ENCODE measurements around the gene CRYL1. TPM values are rescaled to one million over a fixed set of nuclear protein-coding genes. Genes with fewer than 3 reads are reported as not detected.

Gene CRYL1
- total RNA-seq, 1 experiment from 2014 or later, result 13.4 TPM

DNA sequence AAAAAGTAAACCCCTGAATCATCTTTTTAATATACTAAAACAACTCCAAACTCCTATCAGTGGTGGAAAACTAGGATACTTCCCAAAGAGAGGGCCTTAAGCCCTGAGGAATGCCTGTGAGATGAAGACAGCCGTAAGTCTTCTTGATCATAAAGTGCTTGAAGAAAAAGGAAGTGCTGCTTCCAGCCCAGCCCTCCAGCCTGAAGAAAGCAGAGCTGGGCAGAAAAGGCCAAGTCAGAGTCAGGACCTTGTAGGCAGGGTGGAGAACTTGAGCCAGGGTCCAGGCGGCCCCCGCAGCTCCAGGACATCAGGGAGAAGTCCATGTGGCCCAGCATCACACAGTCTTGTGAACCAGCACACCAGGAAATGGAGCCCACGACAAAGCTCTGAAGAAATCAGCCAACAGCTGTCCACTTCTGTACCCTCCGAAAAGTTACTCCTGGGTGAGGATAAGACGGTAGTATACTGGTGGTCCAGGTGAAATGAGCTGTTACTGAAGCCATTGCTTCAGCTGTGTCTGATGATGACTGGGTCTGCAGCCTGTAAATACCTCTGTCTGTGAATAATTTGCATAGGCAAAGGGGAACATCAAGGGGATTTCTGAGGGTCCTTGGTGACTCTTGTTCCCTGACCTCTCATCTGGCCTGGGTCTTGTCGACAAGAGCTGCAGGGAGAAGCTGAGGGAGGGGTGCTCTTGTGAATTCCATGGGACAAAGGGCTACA, 18.7 kb upstream of the CRYL1 start:
- TF ChIP-seq, protein P1, sequence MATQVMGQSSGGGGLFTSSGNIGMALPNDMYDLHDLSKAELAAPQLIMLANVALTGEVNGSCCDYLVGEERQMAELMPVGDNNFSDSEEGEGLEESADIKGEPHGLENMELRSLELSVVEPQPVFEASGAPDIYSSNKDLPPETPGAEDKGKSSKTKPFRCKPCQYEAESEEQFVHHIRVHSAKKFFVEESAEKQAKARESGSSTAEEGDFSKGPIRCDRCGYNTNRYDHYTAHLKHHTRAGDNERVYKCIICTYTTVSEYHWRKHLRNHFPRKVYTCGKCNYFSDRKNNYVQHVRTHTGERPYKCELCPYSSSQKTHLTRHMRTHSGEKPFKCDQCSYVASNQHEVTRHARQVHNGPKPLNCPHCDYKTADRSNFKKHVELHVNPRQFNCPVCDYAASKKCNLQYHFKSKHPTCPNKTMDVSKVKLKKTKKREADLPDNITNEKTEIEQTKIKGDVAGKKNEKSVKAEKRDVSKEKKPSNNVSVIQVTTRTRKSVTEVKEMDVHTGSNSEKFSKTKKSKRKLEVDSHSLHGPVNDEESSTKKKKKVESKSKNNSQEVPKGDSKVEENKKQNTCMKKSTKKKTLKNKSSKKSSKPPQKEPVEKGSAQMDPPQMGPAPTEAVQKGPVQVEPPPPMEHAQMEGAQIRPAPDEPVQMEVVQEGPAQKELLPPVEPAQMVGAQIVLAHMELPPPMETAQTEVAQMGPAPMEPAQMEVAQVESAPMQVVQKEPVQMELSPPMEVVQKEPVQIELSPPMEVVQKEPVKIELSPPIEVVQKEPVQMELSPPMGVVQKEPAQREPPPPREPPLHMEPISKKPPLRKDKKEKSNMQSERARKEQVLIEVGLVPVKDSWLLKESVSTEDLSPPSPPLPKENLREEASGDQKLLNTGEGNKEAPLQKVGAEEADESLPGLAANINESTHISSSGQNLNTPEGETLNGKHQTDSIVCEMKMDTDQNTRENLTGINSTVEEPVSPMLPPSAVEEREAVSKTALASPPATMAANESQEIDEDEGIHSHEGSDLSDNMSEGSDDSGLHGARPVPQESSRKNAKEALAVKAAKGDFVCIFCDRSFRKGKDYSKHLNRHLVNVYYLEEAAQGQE (IDR thresholded peaks at IDR 0.05; ENCODE audit: insufficient read depth in 1 of 2, low read depth in 2 of 2, low read length in 1 of 2), result no peak
- TF ChIP-seq SIN3A (IDR thresholded peaks at IDR 0.05; ENCODE audit: borderline replicate concordance, insufficient read depth, low read depth, low read length), result no peak
- TF ChIP-seq POLR2AphosphoS5 (IDR thresholded peaks at IDR 0.05; ENCODE audit: low read depth, low read length), result no peak
- no peak for TF ChIP-seq TCF7L2 (IDR thresholded peaks at IDR 0.05; ENCODE audit: low read depth, low read length)
- TF ChIP-seq, protein P2, sequence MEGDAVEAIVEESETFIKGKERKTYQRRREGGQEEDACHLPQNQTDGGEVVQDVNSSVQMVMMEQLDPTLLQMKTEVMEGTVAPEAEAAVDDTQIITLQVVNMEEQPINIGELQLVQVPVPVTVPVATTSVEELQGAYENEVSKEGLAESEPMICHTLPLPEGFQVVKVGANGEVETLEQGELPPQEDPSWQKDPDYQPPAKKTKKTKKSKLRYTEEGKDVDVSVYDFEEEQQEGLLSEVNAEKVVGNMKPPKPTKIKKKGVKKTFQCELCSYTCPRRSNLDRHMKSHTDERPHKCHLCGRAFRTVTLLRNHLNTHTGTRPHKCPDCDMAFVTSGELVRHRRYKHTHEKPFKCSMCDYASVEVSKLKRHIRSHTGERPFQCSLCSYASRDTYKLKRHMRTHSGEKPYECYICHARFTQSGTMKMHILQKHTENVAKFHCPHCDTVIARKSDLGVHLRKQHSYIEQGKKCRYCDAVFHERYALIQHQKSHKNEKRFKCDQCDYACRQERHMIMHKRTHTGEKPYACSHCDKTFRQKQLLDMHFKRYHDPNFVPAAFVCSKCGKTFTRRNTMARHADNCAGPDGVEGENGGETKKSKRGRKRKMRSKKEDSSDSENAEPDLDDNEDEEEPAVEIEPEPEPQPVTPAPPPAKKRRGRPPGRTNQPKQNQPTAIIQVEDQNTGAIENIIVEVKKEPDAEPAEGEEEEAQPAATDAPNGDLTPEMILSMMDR (IDR thresholded peaks at IDR 0.05), result no peak
- H3K27me3 ChIP-seq (ENCODE audit: control insufficient read depth, insufficient read depth, low read length), result no peaks in the 10 kb centered on the region
- H3K4me3 ChIP-seq (ENCODE audit: low read depth in 2 of 2, low read length in 2 of 2), result no peak overlapping the region
- in situ Hi-C loops (cut with HindIII; ENCODE audit: low pct_unique_long_range_greater_than_20kb, low sequenced_read_pairs) (no loop called here), intact Hi-C loops (cut with micrococcal nuclease; ENCODE audit: unreplicated experiment) (no loop called here)
- no TSS peak for BruUV-seq (replicated peaks)
- DNase-seq (ENCODE audit: low read depth, low spot score) (no peak), ATAC-seq (no peak)
- H3K36me3 ChIP-seq (ENCODE audit: control insufficient read depth, insufficient read depth, low read length), result no peaks in the 10 kb centered on the region
- CTCF ChIA-PET, result no interaction called here
- H3K27ac ChIP-seq (ENCODE audit: low read length), result no peak overlapping the region
- no peaks in the 10 kb centered on the region for H3K4me1 ChIP-seq (ENCODE audit: control insufficient read depth, insufficient read depth, low read length)
- H3K9me3 ChIP-seq (ENCODE audit: control insufficient read depth, insufficient read depth, low read depth, low read length), result no peaks in the 10 kb centered on the region
- POLR2A ChIA-PET, result no interaction called here

DNA sequence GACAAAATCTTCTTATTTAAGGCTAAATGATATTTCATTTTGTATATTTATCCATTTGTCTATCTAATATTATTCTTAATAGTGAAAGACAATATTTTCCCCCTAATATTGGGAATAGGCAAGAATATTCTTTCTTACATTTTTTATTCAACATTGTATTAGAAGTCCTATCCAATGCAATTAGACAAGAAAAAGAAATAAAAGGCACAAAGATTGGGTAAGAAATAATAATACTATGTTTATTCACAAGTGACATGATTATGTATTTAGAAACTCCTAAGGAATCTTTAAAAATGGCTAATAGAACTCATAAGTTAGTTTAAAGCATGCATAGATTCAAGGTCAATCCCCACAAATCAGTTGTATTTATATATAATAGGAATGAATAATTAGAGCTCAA, 11.3 kb upstream of the CRYL1 start:
- DNase-seq (ENCODE audit: low read depth, low spot score) (no peak), ATAC-seq (no peak)
- in situ Hi-C loops (cut with HindIII; ENCODE audit: low pct_unique_long_range_greater_than_20kb, low sequenced_read_pairs) (no loop called here), intact Hi-C loops (cut with micrococcal nuclease; ENCODE audit: unreplicated experiment) (no loop called here)
- no peak for TF ChIP-seq POLR2AphosphoS5 (IDR thresholded peaks at IDR 0.05; ENCODE audit: low read depth, low read length)
- TF ChIP-seq, protein P1 (IDR thresholded peaks at IDR 0.05; ENCODE audit: insufficient read depth in 1 of 2, low read depth in 2 of 2, low read length in 1 of 2), result no peak
- no peak for TF ChIP-seq TCF7L2 (IDR thresholded peaks at IDR 0.05; ENCODE audit: low read depth, low read length)
- no peak for TF ChIP-seq SIN3A (IDR thresholded peaks at IDR 0.05; ENCODE audit: borderline replicate concordance, insufficient read depth, low read depth, low read length)
- TF ChIP-seq, protein P2 (IDR thresholded peaks at IDR 0.05), result no peak
- ChIA-PET POLR2A (interaction anchor here (1.3 kb wide), 1 partner anchor 8 kb away, joined by 3 read pairs; no protein-coding TSS in a partner anchor), CTCF (no interaction called here)
- no peaks in the 10 kb centered on the region for H3K9me3 ChIP-seq (ENCODE audit: control insufficient read depth, insufficient read depth, low read depth, low read length)
- no peaks in the 10 kb centered on the region for H3K4me1 ChIP-seq (ENCODE audit: control insufficient read depth, insufficient read depth, low read length)
- H3K4me3 ChIP-seq (ENCODE audit: low read depth in 2 of 2, low read length in 2 of 2), result no peak overlapping the region
- BruUV-seq (replicated peaks), result no TSS peak
- no peaks in the 10 kb centered on the region for H3K27me3 ChIP-seq (ENCODE audit: control insufficient read depth, insufficient read depth, low read length)
- no peaks in the 10 kb centered on the region for H3K36me3 ChIP-seq (ENCODE audit: control insufficient read depth, insufficient read depth, low read length)
- H3K27ac ChIP-seq (ENCODE audit: low read length), result no peak overlapping the region

Data from Panc1 (cell line).